H9 (cell line): ENCODE results near the gene MDGA2. TPM values are rescaled to one million over a fixed set of nuclear protein-coding genes. Genes with fewer than 3 reads are reported as not detected.

Experiments
- DNase-seq: peaks from one replicate; pipeline ENCODE4 v3.0.0-alpha.2; 2017
- H2AFZ ChIP-seq: one replicate; pipeline ENCODE4 v1.6.1; 2013; ENCODE audit warnings: mild to moderate bottlenecking, low read length, control low read depth, moderate library complexity
- H2AK5ac ChIP-seq: 2 replicates; pipeline ENCODE4 v1.6.1; 2013; ENCODE audit warnings: low read length, control low read depth, mixed read lengths; ENCODE audit not compliant: insufficient read length
- H2BK120ac ChIP-seq: one replicate; pipeline ENCODE4 v1.6.1; 2013; ENCODE audit warnings: low read depth, mild to moderate bottlenecking, low read length, control low read depth, inconsistent platforms; ENCODE audit not compliant: poor library complexity, severe bottlenecking
- H2BK12ac ChIP-seq: 2 replicates; pipeline ENCODE4 v1.6.1; 2013; ENCODE audit warnings: low read length, control low read depth, mixed read lengths, low read depth; ENCODE audit not compliant: insufficient read length
- H2BK15ac ChIP-seq: 2 replicates; pipeline ENCODE4 v1.6.1; 2013; ENCODE audit warnings: low read depth, low read length, control low read depth
- H2BK20ac ChIP-seq: one replicate; pipeline ENCODE4 v1.6.1; 2013; ENCODE audit warnings: low read depth, mild to moderate bottlenecking, low read length, control low read depth, inconsistent platforms; ENCODE audit not compliant: poor library complexity, severe bottlenecking
- H2BK5ac ChIP-seq: 2 replicates; pipeline ENCODE4 v1.6.1; 2013; ENCODE audit warnings: low read length, control low read depth, mixed read lengths; ENCODE audit not compliant: insufficient read length
- H3K14ac ChIP-seq: 2 replicates; pipeline ENCODE4 v1.6.1; 2013; ENCODE audit warnings: low read length, control low read depth; ENCODE audit not compliant: insufficient read depth
- H3K18ac ChIP-seq: 2 replicates; pipeline ENCODE4 v1.6.1; 2013; ENCODE audit warnings: low read depth, mild to moderate bottlenecking, mixed read lengths, low read length, control low read depth; ENCODE audit not compliant: insufficient read length
- H3K23ac ChIP-seq: 2 replicates; pipeline ENCODE4 v1.6.1; 2013; ENCODE audit warnings: low read length, control low read depth, mixed read lengths, low read depth; ENCODE audit not compliant: insufficient read length
- H3K23me2 ChIP-seq: 2 replicates; pipeline ENCODE4 v1.6.1; 2013; ENCODE audit warnings: low read depth, mild to moderate bottlenecking, mixed read lengths, low read length, control low read depth; ENCODE audit not compliant: insufficient read length, poor library complexity, severe bottlenecking
- H3K27ac ChIP-seq: 2 replicates; pipeline ENCODE4 v1.5.1; 2013; ENCODE audit warnings: low read length, control low read depth, mixed read lengths, low read depth; ENCODE audit not compliant: insufficient read length
- H3K27me3 ChIP-seq: 2 replicates; pipeline ENCODE4 v1.6.1; 2013; ENCODE audit warnings: low read length, control low read depth, inconsistent platforms; ENCODE audit not compliant: insufficient read depth
- H3K4ac ChIP-seq: 2 replicates; pipeline ENCODE4 v1.6.1; 2013; ENCODE audit warnings: low read depth, mild to moderate bottlenecking, control low read depth, inconsistent platforms, low read length, moderate library complexity
- H3K4me1 ChIP-seq: 2 replicates; pipeline ENCODE4 v1.6.1; 2013; ENCODE audit warnings: low read length, control low read depth, inconsistent platforms; ENCODE audit not compliant: insufficient read depth
- H3K4me2 ChIP-seq: 2 replicates; pipeline ENCODE4 v1.6.1; 2013; ENCODE audit warnings: low read length, control low read depth, mixed read lengths; ENCODE audit not compliant: insufficient read length, insufficient read depth
- H3K56ac ChIP-seq: 2 replicates; pipeline ENCODE4 v1.6.1; 2013; ENCODE audit warnings: low read depth, mild to moderate bottlenecking, mixed read lengths, low read length, control low read depth; ENCODE audit not compliant: insufficient read length
- H3K79me1 ChIP-seq: 2 replicates; pipeline ENCODE4 v1.6.1; 2013; ENCODE audit warnings: low read depth, mild to moderate bottlenecking, moderate library complexity, low read length, control low read depth, inconsistent platforms; ENCODE audit not compliant: insufficient read depth, poor library complexity, severe bottlenecking
- H3K79me2 ChIP-seq: 2 replicates; pipeline ENCODE4 v1.6.1; 2013; ENCODE audit warnings: low read length, control low read depth, inconsistent platforms; ENCODE audit not compliant: insufficient read depth
- H3K9ac ChIP-seq: 2 replicates; pipeline ENCODE4 v1.6.1; 2013; ENCODE audit warnings: low read length, control low read depth, mixed read lengths; ENCODE audit not compliant: insufficient read length; ENCODE audit errors: extremely low read depth
- H3K9me3 ChIP-seq: one replicate; pipeline ENCODE4 v1.6.1; 2013; ENCODE audit warnings: low read depth, low read length, inconsistent platforms; ENCODE audit not compliant: control insufficient read depth
- H3T11ph ChIP-seq: one replicate; pipeline ENCODE4 v1.6.1; 2013; ENCODE audit warnings: mild to moderate bottlenecking, low read length, control low read depth, inconsistent platforms
- H4K20me1 ChIP-seq: one replicate; pipeline ENCODE4 v1.6.1; 2013; ENCODE audit not compliant: control insufficient read depth, insufficient read length, insufficient read depth
- H4K5ac ChIP-seq: 2 replicates; pipeline ENCODE4 v1.6.1; 2013; ENCODE audit warnings: low read depth, mild to moderate bottlenecking, mixed read lengths, low read length, control low read depth; ENCODE audit not compliant: insufficient read length
- H4K8ac ChIP-seq: replicated peaks from 2 replicates; pipeline ENCODE4 v1.6.1; 2013; ENCODE audit warnings: low read length, control low read depth, mixed read lengths, low read depth; ENCODE audit not compliant: insufficient read length
- H4K91ac ChIP-seq: 2 replicates; pipeline ENCODE4 v1.6.1; 2013; ENCODE audit warnings: low read depth, mild to moderate bottlenecking, moderate library complexity, mixed read lengths, low read length, control low read depth; ENCODE audit not compliant: insufficient read length
- H3K27ac Mint-ChIP-seq, 3 experiments: 2 replicates in 2 of 3; 3 replicates in 1 of 3; pipeline ENCODE4 v1.8.0; 2020 to 2021; ENCODE audit warnings: mixed read lengths in 3 of 3, mild to moderate bottlenecking in 1 of 3, moderate library complexity in 1 of 3
- H3K27me3 Mint-ChIP-seq: 2 replicates; pipeline ENCODE4 v1.8.0; 2021; ENCODE audit warnings: low read depth, mild to moderate bottlenecking, moderate library complexity, mixed read lengths
- H3K36me3 Mint-ChIP-seq, 3 experiments: 2 replicates in 2 of 3; 3 replicates in 1 of 3; pipeline ENCODE4 v1.8.0; 2020 to 2021; ENCODE audit warnings: low read depth in 3 of 3, mixed read lengths in 3 of 3; ENCODE audit not compliant: insufficient read depth in 1 of 3
- H3K4me1 Mint-ChIP-seq, 2 experiments: 2 replicates each; pipeline ENCODE4 v1.8.0; 2020; ENCODE audit warnings: mixed read lengths in 2 of 2
- H3K4me3 Mint-ChIP-seq, 2 experiments: 2 replicates in 1 of 2; 3 replicates in 1 of 2; pipeline ENCODE4 v1.8.0; 2020 to 2021; ENCODE audit warnings: mild to moderate bottlenecking in 2 of 2, mixed read lengths in 2 of 2, moderate library complexity in 1 of 2
- H3K9me3 Mint-ChIP-seq, 2 experiments: 2 replicates in 1 of 2; 3 replicates in 1 of 2; pipeline ENCODE4 v1.8.0; 2020; ENCODE audit warnings: mild to moderate bottlenecking in 2 of 2, mixed read lengths in 2 of 2, moderate library complexity in 1 of 2
- WGBS: extraction: QIAGEN DNeasy Blood & Tissue Kit; methylation state at CpG from one replicate; pipeline ENCODE4 v1.1.7; 2013; ENCODE audit warnings: missing lambda C conversion rate, low lambda C conversion rate, mixed read lengths; ENCODE audit not compliant: insufficient read length; ENCODE audit errors: extremely low coverage; 5-methylcytosine and 5-hydroxymethylcytosine counted together
- total RNA-seq: library from RNA; stranded (reverse); gene quantifications from 2 replicates; pipeline ENCODE4 v1.2.1, GENCODE V29; 2021
- TF ChIP-seq, protein P1 (sequence below): fragments of 200-600 bp; sonication (generic); conservative IDR thresholded peaks from 3 replicates; pipeline ENCODE4 v1.8.0; 2021; ENCODE audit warnings: antibody characterized with exemption, mild to moderate bottlenecking

The MDGA2 gene
- total RNA-seq, 1 experiment from 2014 or later = 1.9 TPM

DNA sequence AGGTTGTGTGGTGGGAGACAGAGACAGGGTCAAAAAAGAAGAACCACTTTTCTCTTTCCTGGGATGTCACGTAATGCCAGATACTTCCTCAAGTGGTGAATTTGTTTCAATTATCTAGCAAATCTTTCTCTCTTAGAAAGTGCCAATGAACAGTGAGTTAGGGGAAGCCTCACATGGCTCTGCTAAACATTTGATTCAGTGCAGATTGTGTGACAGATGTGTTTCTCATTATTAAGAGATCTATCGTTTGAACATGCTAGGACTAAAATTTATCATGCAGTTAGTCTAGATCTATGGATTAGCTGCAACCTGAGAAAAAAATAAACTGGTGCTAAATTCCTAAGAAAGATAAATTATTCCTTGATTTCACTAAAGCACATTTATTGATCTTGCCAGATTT, 247.8 kb downstream of the MDGA2 start:
- no peak overlapping the region for H3K23ac ChIP-seq
- WGBS = no CpG with 5 or more reads among the region's 2 CpGs
- H2BK120ac ChIP-seq = no peak overlapping the region
- H3T11ph ChIP-seq = no peak overlapping the region
- no peak overlapping the region for H4K91ac ChIP-seq
- Mint-ChIP-seq H3K9me3 (no peaks in the 10 kb centered on the region), H3K4me3 (no peak overlapping the region), H3K36me3 (no peaks in the 10 kb centered on the region; a peak in 1 of 7 replicates), H3K27ac (no peak overlapping the region), H3K4me1 (peaks cover 7% of the 10 kb centered on the region in 2 experiments), H3K27me3 (no peaks in the 10 kb centered on the region)
- H3K18ac ChIP-seq = no peak overlapping the region
- no peak overlapping the region for H4K5ac ChIP-seq
- no peaks in the 10 kb centered on the region for H3K79me1 ChIP-seq
- H3K9ac ChIP-seq = no peak overlapping the region
- no peak overlapping the region for H3K4ac ChIP-seq
- no peak overlapping the region for H3K56ac ChIP-seq
- no peak overlapping the region for H3K14ac ChIP-seq
- no peak overlapping the region for H2BK20ac ChIP-seq
- no peak overlapping the region for H3K4me2 ChIP-seq
- H3K4me1 ChIP-seq = no peaks in the 10 kb centered on the region
- H3K23me2 ChIP-seq = no peaks in the 10 kb centered on the region
- no peak overlapping the region for H4K8ac ChIP-seq
- H3K27ac ChIP-seq = no peak overlapping the region
- no peaks in the 10 kb centered on the region for H3K27me3 ChIP-seq
- no peak overlapping the region for H2BK12ac ChIP-seq
- TF ChIP-seq, protein P1, sequence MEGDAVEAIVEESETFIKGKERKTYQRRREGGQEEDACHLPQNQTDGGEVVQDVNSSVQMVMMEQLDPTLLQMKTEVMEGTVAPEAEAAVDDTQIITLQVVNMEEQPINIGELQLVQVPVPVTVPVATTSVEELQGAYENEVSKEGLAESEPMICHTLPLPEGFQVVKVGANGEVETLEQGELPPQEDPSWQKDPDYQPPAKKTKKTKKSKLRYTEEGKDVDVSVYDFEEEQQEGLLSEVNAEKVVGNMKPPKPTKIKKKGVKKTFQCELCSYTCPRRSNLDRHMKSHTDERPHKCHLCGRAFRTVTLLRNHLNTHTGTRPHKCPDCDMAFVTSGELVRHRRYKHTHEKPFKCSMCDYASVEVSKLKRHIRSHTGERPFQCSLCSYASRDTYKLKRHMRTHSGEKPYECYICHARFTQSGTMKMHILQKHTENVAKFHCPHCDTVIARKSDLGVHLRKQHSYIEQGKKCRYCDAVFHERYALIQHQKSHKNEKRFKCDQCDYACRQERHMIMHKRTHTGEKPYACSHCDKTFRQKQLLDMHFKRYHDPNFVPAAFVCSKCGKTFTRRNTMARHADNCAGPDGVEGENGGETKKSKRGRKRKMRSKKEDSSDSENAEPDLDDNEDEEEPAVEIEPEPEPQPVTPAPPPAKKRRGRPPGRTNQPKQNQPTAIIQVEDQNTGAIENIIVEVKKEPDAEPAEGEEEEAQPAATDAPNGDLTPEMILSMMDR = no peak
- no peaks in the 10 kb centered on the region for H3K9me3 ChIP-seq
- no peak overlapping the region for H2BK15ac ChIP-seq
- no peak overlapping the region for H2AFZ ChIP-seq
- no peak overlapping the region for H2AK5ac ChIP-seq
- H4K20me1 ChIP-seq = no peaks in the 10 kb centered on the region
- no peak overlapping the region for H2BK5ac ChIP-seq
- H3K79me2 ChIP-seq = no peaks in the 10 kb centered on the region
- DNase-seq = no peak
